Measurements from ENCODE around the gene FAM118A.
"Not testable (repeated sequence)": the region's sequence is repeated elsewhere in the genome, so short reads cannot be mapped to it uniquely, and the experiment has no call there.

The FAM118A gene

DNA sequence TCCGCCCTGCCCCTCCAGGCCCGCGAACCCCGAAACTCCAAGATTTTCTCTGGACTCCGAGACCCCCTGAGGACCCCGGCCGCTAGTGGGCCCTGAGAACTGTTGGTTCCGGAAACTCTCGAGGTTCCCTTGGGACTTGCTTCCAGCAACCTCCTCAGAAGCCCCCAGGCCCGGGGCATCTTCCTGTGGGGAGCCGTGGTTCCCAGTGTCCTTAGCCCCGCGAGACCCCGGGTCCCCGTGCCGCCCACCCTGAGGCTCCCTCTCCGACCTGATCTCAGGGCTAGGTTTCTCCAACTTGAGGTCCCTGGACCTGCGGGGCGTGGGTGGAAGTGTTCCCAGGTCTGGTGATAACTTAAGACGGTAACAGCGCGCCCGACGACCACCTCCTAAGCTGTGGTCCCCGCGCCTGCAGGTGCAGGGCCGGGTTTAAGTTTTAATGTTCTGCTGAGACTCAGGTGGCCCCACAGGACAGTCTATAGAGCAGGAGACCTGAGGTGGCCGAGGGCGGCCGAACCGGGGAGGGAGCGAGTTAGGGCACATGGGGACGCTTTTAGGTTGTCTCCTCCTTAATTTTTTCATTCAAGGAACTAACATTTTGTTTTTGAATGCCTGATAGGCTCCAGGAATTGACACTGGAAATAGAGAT, 720 bp downstream of the FAM118A start:
- no peak for DNase-seq (ENCODE audit: low read depth)

DNA sequence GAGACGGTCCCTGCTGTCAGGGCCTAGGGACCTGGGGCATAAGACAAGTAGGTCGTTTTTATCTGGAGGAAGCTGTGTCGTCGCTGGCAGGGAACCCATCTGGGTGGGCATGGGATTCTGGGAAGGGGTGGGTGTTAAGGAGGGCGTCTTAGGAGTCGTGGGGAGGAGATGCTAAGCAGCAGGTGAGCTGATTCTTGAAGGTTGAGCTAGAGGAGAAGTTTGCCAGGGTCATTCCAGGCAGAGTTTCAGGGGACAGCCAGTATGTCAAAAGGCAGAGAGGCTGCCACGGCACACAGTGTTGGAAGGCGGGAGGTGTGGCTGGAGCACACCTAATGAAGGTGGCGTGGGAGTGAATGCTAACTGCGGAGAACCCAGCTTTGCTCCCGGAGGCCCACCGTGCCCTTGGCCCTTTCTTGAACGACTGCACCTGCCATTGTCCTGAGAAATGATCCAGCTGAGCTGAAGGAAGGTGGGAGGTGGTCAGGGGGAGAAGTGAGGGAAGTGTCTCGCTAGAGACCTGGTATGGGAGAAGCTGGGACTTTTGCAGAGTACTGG, 1.3 kb downstream of the FAM118A start:
- no peak for DNase-seq (ENCODE audit: low read depth)

DNA sequence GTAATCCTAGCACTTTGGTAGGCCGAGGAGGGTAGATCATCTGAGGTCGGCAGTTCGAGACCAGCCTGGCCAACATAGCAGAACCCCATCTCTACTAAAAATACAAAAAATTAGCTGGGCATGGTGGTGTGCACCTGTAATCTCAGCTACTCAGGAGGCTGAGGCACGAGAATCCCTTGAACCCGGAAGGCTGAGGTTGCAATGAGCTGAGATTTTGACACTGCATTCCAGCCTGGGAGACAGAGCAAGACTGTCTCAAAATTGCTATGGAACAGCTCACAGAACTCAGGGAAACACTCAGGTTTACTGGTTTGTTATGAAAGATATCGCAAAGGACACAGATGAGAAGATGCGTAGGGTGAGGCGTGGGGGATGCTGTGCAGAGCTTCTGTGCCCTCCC, 2.7 kb downstream of the FAM118A start:
- DNase-seq (ENCODE audit: low read depth): no peak

DNA sequence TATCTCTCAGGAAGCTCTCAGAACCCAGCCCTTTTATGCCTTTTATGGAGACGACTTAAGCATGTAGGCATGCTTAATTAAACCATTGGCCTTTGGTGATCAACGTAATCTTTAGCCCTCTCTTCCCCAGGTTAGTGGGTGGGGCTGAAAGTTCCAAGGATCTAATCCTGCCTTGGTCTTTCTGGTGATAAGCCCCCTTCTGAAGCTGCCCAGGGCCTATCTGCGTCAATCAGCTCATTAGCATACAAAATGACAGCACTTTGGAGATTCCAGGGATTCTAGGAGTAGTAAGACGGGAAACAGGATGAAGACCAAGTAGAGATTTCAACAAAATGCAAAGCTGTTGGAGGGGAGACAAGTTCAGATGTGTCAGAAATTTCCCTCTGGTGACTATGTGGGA, 3.1 kb downstream of the FAM118A start:
- DNase-seq (ENCODE audit: low read depth): no peak

DNA sequence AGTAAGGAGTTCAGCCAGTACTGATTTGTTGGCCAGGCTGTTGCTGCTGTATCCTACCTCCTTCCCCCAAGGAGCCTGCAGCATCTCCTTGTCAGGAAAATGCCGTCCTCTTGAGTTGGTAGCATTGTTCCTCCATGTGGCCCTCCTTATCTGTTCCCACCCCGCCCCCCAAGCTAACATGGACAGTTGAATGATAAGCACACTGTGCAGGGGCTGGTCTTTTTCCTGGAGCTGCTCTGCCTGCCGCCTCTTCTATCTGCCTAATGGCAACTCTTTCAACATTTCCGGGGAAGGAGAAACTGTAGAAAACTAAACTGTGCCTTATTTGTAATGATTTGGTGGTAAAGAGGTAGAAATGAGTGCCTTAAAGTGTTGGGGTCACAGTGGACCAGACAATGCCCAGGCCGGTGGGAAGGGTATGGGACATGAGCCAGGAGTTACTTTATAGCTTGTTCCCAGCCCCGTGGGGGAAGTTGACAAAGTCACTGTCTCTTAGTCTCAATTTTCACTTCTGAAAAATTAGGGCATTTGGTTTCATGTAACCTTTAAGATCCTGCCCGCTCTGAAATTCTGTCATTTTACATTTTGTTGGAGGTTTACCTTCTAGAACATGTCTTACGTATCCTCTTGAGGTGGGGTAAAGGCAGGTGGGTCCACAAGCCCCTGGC, 4.5 kb downstream of the FAM118A start:
- no peak for DNase-seq (ENCODE audit: low read depth)

DNA sequence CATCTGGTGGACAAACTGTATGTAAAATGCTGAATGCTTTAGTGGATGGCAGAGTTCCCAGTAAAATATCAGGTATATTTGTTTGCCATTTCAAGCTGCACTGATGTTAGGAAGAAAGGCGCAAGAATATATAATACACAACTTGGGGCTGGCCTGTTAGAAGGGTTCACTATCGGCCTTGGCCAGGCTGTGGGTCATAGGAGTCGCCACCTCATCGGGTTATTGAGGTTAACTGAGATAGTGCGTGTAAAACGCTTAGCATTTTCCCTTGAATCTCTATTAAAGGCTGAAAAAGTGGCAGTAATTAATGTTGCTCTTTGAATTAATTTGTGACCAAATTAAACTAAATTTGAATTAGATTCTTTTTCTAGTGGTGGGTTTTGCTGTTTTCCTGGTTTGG, 5.1 kb downstream of the FAM118A start:
- DNase-seq (ENCODE audit: low read depth): no peak

DNA sequence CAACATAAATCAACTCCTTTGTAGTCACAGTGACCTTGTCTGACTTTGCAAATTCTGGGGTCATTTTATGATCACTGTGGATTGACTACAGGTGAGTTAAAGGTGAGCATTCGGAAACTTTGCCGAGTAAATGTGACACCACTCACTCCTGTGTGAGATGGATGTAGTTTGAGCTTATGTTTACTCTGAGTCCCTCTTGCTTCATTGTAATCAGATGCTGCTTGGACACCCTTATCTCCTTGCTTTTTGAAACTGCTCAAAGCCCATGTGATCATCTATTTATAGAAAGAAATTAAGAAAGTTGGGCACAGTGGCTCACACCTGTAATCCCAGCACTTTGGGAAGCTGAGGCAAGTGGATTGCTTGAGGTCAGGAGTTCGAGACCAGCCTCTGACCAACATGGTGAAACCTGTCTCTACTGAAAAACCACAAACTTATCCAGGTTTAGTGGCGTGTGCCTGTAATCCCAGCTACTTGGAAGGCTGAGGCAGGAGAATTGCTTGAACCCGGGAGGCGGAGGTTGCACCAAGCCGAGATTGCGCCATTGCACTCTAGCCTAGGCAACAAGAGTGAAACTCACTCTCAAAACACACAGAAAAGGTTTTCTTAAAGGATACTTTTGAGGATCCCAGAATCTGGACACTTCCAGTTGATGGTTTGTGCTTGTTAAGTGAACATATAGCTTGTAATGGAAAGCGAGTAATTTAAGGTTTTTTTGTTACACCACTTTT, 7.2 kb downstream of the FAM118A start:
- DNase-seq (ENCODE audit: low read depth): no peak

DNA sequence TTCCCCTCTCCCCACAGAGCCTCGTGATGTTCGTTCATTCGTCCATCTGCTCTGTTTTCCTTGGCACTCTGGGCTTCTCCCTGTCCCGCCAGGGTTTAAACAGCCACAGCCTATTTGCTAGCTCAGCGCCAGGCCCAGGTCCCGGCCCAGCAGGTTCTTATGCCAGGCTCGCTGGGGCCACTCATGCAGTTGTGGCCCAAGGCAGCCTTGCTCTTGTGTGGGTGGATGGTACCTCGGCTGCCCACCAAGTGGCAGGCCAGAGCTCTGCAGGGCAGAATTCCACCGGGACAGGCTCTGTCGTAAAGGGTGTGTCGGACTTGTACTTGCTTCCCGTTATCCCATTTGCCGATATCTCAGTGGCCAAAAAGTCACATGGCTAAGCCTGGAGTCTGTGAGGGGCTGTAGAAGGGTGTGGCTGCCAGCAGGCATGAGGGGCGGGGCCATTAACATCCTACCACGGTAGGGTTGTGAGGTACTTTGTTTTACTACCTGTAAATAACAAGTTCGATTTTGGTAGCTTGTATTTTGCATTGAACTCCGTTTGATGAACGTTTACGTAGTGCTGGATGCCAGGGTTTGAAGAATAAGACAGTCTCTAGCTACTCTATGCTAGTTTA, 7.9 kb downstream of the FAM118A start:
- DNase-seq (ENCODE audit: low read depth): no peak

DNA sequence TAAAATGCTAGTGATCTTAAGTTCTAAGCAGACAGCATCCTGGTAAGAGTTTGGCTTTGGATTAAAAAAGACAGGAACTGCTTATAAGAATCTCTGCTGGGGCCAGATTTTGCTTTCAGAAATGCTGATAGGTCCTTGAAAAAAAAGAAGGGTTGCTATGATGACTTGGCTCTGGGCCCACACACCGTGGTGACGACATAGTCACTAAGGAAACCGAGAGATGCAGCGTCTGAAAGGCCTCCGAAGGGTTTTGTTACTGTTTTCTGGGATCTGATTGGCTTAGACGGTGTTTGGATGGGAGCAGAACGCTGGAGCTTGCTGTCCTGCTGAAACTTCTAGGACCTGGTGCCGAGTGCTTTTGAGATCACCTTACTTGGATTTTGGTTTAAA, 8.4 kb downstream of the FAM118A start:
- DNase-seq (ENCODE audit: low read depth): peak; percentile 84

DNA sequence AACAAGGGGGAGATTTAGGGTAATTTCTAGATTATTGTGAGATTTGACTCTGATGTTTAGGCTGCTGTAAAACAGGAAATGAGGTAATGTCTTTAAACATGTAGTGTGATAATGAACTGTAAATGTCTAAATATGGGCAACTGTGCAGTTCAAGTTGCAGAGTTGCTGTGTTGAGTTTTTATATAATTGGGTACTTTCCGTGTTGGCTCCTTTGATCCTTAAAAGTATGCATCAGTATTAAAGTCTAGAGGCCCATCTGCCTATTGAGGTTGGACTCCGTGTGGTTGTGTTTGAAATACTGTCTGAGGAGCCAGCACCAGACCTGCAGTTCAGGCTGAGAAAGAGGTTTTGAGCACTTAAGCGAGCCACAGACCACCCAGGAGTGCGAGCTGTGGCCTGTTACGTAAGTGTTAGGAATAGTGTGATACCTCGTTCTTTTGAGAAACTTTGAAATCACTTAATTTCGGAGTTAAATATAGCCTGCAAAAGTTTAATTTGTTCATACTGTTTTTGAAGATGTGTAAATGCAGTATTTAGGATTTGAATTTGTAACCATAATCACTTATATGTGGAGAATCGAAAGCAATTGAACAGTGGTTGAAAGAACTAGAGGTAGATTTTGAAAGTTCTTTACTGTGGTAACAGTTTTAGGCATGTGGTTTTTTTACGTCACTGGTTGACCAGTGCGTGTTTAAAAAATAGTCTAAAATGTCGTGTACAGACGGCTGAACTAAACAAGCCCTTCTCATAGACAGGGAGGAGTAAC, 9.0 kb downstream of the FAM118A start:
- no peak for DNase-seq (ENCODE audit: low read depth)

DNA sequence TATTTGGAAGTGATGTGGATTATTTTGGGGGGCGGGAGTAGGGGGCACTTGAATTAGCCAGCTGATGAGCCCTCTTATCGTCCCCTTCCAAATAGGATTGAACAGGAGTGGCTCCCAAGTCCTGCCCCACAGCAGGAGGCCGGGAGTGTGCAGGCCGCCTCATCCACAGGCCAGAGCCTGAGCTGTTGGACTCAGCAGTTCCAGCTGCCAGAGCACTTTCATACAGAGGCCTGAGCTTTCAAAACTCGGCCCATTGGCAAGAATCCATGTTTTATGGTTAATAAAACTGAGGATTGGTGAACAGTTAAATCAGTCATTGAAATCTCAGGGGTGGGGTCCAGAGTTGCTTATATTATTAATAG, 9.6 kb downstream of the FAM118A start:
- no peak for DNase-seq (ENCODE audit: low read depth)

DNA sequence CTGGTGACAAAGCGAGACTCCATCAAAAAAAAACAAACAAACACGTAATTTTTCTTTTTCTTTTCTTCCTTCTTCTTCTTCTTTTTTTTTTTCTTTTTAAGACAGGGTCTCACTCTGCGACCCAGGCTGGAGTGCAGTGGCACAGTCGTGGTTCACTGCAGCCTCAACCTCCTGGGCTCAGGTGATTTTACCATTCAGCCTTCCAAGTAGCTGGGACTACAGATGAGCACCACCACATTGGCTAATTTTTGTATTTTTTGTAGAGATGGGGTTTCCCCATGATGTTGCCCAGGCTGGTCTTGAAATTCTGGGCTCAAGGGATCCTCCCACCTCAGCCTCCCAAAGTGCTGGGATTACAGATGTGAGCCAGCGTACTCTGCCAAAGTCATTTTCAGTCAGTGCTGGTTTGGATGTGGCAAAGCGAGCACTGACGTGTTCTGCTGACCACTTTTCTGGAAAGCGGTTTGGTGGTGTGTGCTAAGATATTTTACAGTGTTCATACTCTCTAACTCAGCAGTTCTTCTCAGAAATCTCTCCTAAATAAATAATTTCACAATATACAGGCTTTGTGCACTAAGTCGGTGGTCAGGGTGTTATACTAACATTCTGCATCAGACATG, 10.7 kb downstream of the FAM118A start:
- no peak for DNase-seq (ENCODE audit: low read depth)

DNA sequence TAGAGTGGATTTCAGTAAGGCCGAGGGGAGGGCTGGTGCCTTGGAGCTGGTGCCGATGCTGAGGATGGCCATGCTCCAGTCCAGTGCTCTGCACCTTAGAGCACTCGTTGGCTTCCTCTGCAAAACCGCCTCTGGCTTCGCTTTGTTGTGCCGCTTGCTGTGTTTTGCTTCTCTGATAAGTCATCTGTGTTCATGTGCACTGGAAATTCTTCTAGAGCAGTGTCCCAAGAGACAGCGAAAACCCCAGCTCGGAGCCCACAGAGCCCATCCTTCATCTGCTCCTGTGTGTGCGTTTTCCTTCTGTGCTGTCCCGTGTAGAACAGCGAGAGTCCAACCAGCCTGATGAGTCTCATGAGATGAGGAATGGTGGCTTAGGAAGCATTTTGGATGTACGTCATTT, 12.1 kb downstream of the FAM118A start:
- DNase-seq (ENCODE audit: low read depth): no peak

DNA sequence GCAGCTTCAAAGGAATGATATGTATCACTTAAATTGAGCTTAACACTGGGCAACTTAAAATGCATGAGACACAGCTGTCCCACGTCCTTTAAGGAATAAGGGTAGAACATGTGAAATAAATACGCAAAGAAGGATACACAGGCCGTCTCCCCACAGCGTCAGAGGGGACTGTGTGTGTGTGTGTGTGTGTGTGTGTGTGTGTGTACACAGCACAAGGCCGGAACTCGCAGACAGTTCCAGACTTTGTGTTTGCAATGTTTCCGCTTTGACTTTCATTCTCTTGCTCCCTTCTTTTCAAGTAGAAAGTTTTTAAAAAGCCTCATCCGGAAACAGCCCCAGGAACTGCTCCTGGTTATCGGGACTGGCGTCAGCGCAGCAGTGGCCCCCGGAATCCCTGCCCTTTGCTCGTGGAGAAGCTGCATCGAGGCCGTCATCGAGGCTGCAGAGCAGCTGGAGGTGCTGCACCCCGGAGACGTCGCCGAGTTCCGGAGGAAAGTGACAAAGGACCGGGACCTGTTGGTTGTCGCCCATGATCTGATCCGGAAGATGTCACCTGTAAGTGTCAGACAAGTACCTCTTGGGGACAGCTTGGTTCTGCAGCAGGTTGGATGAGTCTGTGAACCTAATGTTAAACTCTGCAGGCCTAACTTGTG, 13.3 kb downstream of the FAM118A start:
- no peak for DNase-seq (ENCODE audit: low read depth)

DNA sequence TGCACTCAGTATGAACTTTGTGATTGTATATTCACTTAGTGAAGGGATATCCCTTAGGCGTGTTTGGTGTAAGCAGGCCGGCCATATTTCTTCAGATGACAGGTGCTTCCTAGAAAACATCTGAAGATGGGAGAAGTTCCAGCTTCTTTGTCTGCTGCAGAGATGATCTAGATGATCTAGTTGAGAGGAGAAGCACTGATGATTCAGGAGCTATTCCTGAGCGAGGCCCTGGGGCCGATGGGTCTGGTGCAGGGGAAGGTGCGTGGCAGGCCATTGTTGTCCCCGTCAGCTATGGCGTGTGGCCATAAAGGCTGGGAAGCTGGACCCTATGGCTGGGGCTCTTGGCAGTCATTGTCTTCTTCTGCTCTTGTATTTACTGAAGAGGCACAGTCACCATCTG, 14.0 kb downstream of the FAM118A start:
- DNase-seq (ENCODE audit: low read depth): no peak

DNA sequence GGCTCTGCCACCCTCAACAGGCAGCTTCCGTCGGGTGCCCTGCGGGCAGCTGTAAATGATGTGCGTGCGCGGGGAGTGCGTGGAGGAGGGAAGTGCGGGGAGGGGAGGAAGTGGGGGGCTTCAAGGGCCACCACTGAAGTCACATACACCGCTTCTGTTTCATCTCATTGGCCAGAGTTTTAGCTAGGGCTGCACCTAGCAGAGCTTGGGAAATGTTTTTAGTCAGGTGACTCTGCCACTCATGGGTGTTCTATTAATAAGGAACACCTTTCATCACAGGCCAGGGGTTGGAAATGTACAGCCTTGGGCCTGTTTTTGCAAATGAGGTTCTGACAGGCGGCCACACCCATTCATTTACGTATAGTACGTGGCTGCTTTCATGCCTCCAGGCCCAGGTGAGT, 14.6 kb downstream of the FAM118A start:
- DNase-seq (ENCODE audit: low read depth): no peak

DNA sequence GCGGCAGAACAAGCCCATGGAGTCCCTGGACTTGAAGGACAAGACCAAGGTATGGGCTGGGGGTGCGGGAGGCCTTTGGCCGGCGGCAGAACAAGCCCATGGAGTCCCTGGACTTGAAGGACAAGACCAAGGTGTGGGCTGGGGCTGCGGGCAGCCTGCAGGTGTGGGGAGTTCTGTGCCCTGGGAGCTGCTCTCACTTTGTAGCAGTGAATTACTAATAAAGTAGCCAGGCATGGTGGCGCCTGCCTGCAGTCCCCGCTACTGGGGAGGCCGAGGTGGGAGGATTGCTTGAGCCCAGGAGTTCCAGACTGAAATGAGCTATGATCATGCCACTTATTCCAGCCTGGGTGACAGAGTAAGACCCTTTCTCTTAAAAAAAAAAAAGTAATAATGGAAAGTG, 18.5 kb downstream of the FAM118A start:
- not testable (repeated sequence) for DNase-seq (ENCODE audit: low read depth)

DNA sequence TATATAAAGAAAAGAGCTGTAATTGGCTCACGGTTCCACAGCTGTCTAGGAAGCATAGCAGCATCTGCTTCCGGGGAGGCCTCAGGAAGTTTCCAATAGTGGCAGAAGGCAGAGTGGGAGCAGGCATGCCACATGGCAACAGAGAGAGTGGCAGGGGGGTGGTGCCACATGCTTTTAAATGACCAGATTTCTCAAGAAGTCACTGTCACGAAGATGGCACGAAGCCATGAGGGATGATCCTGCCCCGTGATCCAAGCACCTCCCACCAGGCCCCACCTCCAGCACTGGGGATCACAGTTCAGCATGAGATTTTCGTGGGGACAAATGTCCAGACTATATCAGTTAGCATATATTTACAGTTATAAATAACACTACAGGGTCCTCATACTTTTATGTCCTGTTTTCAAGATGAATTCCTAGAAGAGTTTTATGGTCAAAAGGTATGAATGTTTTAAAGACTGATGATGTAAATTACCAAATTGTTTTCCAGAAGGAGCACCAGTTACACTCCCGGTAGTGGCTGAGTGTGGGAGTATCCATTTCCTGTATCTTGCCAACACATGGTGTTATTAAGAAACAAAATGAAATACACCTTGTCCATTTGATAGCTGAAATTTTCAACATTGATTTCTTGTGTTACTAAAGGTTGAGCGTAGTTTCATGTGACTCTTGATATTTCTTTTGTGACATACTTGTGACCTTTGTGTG, 19.2 kb downstream of the FAM118A start:
- DNase-seq (ENCODE audit: low read depth): no peak

DNA sequence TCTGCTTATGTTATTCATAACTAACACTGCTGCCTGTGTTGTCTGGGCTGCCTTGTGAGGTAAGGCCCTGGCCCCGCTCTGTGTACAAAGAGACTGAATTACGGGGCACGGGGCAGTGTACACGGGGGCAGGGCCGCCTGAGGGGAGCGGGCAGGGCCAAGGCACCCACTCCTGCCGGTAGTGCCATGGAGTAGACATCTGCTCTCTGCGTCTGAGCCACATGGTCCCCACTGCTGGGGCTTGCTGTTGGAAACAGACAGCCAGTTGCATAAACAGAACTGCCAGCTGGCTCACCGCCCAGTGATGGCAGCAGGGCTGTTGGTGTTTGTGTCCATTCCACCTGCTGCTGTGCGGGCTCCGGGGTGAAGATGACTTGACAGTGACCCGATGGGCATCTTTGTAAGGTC, 19.8 kb downstream of the FAM118A start:
- DNase-seq (ENCODE audit: low read depth): no peak

DNA sequence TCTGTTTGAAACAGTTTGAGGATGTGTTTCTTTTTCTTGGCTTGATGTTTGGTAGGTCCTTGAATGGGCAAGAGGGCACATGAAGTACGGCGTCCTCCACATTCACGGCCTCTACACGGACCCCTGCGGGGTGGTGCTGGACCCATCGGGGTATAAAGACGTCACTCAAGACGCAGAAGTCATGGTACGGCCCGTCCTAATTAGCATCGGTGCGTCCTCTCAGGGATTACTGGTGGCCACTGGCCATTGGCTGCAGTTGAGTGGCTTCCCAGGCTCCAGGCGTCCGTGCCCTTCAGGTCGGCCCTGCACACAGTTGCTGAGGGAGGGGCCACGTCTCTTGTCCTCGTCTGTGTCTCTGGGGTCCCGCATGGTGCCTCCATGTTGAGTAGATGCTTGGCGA, 20.8 kb downstream of the FAM118A start:
- no peak for DNase-seq (ENCODE audit: low read depth)

All from stimulated activated CD4-positive, alpha-beta T cell treated with anti-CD3 and anti-CD28 coated beads, Interleukin-2, amount 100 ng/mL, for 4 hours (primary cell).